ENCODE data around the gene RAPSN.

RAPSN gene
- 0.75 reads per million for total RNA-seq

DNA sequence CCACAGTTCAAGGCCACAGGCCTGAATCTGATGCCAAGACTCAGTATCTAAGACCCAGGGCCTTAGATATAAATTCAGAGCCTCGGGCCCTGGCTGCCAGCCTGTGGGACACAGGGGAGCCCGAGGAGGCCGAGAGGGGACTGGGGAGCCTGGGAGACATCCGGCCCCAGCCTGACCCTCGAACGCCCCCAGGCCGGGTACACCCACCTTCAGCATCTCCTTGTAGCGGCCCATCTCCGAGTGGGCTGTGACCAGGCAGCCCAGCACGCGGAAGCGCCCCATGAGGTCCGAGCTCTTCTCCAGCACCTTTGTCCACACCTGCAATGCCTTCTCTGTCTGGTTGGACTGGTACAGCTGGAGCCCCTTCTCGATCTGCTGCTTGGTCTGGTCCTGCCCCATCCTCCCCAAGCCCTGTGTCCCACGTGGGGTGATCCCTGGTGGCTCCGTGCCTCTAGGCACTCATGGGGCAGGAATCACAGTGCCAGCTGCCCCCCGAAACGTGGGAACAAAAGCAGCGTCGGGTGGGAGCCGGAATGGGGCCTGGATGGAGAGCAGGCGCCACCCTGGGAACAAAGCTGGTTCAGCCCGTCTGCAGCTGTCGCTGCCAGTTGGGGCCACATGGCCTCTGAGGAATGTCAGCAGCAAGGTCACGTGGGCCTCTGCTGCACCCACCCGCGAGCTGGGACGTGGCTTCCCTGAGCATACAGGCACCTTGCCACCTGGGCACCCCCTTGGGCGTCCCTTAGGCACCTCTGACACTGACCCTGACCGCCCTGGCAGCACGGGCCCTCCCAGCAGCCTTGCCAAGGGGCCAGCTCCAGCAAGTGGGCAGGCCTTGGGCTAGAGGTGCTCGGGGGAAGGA is at the start of gene RAPSN:
TSS of gene RAPSN (minus strand) at position 571 of the 862 bp plus-strand sequence. CDS start at position 399, 172 bp downstream.
- no peak for DNase-seq

DNA sequence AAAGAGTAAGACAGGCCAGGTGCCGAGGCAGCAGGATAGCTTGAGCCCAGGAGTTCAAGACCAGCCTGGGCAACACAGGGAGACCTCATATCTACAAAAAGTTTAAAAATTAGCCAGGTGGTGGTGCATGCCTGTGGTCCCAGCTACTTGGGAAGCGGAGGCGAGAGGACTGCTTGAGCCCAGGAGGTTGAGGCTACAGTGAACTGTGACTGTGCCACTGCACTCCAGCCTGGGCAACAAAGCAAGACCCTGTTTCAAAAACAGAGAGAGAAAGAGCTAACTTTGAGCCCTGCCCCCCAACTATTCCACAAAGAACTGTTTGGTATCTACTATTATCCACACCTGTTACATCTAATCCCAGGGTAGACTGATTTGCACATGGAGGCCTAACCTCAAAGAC is 49.2 kb upstream of the RAPSN start:
- DNase-seq, result no peak

DNA sequence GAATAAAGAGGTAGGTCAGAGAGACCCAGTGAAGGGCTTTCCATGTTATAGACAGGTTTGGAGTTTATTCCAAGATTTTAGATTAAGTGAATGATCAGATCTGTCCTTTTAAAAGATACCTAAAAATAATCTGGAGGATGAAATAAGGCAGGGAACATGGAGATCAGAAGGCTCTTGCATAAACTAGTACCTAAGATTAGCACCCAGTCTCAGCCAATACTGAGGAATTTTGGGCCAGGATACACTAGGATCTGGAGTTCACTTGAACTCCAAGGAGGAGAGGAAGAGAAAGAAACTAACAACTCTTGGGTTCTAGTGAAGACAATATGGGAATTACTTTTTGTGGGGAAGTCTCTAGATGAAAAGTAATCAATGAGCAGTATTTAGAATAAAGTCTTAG is 47.9 kb upstream of the RAPSN start:
- no peak for DNase-seq

DNA sequence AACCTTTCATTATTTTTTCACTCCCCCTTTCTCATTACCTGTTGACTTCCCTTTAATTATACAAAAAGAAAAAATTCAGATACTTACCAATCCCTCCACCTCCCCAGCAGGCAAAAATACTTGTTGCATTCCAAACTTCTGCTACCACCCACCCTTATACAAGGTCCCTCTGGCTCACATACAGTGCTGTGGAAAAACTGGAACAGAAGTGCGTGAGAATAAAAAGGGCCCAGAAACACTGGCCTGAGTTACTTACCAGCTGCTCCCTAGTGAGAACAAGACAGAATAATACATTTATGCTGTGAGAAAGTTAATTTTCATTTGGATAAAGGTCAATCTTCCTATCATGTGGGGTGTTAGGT is 46.9 kb upstream of the RAPSN start:
- no peak for DNase-seq

DNA sequence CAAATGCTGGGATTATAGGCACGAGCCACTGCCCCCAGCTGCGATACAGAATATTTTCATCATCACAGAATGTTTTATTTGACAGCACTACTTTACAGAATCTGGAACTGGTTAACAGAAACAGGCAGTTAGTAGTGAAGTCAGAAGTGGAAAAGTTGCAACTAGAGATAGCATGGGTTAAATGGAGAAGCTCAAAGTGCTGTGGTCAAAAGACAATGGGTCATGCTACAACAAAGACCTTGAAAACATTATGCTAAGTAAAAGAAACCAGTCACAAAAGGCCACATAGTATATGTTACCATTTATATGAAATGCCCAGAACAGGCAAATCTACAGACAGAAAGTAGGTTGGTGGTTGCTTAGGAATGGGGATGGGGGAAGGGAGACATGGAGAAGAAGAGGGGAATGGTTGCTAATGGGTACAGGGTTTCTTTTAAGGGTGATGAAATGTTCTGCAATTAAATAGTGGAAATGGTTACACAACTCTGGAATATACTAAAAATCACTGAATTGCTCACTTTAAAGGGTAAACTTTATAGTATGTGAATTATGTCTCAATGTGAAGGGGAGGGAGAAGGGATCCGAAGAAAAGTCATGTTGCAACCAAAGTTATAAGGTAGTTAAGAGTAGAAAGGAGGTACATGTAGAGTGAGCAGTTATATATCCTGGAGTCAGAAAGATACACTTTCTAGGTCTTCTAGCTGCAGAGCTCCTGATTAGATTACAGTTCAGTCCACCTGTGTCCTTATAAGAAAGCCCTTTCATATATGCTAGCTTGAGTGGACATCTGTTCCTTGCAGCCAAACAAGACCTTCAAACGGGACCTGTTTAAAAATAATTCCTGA is 46.3 kb upstream of the RAPSN start:
- DNase-seq, result no peak

DNA sequence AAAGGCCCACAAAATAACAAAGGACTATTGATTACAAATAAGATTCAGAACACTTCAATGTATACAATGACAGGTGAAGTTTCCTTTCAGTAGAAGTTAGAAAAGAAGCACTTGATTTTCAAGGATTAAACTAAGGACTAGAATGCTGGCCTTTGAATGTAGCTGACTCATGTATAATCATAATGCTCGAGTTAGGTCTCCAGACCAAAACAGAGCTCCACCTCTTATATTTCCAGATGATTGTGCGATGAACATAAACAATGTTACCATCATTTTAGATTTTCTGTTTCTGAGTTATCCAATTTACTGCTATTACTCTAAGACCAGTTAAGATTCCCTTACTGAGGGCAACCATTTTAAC is 40.4 kb upstream of the RAPSN start:
- no peak for DNase-seq

DNA sequence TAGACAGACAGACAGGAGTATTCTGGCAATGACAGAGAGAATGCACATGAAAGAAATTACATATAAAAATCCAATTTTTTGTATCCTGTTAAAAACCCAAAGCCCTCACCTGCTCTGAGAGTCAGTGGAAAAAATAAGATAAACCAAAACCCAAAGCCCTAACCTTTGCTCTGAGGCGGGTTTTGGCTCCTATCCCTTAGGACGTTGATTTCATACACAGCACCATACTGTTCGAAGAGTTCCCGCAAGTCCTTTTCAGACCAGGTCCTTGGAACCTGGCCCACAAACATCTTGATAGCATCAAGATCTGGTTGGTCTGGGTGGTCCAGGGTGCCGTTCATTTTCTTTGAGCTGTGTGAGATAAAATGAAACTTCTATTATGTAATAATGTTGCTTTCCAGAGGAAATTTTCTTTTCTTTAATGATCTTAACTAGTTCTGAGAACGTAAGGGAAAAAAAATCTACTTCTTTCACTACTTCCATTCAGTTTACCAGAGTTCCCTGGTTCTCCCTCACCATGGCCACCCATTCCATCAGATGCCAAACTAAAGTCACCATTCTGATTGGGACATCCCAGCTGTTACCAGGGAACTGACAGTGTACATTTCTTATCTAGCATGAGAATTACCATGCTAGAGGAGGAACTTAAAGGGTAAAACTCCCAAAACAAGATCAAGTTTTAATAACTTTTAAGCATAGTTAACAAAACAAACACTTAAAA is 39.9 kb upstream of the RAPSN start:
- DNase-seq, result no peak

DNA sequence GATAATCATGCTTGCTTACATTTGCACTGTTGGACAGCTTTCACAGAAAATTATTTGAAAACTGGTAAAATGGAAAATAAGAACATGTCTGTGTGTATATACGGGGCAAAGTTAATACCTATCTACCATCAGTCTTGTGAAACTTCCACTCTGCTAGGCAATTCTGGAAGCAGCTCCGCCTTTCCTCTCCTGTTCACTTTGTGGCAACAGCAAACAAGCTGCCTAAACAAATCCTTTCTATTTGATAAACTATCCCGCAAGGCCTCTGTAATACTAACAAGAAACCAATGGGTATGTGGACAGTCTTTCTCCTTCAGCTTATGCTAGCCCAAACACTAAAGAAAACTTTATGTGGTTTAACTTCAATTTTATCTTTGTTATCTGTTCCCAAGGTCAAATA is 39.2 kb upstream of the RAPSN start:
- no peak for DNase-seq

DNA sequence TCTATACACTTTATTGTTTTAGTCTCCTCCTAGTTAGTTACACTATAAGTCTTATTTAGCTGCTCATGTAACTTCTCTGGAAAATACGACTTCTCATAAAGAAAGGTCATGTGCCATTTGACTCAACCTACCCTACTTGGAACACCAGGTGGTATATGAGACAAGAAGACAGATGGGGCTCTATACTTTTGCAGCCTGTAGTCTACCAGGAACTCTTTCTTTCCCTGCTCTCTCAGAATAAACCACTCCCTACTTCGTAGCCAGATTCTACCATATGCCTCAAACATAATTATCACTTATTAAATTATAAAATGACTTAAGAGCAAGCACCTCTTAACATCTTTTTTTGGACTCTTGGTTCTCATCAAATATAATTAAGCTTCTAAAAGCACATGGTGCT is 38.5 kb upstream of the RAPSN start:
- no peak for DNase-seq

DNA sequence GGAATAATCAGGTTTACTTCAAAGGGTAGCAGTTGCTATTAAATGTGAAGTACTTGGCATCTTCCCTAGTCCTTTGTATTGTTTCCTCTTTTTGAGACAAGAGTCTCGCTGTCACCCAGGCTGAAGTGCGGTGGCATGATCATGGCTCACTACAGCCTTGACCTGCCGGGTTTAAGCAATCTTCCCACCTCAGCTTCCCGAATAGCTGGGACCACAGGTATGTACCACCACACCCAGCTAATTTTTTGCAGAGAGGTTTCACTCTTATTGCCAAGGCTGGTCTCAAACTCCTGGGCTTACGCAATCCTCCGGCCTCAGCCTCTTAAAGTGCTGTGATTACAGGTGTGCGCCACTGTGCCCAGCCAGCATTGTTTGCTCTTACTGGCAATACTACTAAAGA is 36.2 kb upstream of the RAPSN start:
- DNase-seq, result no peak

DNA sequence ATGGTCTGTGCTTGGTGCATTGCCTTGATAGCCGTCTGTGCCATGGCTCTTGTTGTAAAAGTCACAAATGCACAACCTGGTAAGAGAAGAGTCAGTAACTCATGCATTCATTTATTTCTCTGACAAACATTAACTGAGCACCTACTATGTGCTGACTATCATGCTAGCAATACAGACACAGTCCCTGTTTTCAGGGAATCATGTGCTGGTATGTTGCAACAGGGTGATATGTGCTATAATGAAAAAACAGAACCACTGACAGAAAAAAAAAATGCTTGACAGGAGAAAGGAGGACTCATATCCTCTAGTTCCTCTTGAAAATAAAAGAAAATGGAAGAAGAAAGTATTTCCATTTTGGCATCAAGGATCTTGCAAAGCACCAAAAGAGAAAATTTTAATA is 34.5 kb upstream of the RAPSN start:
- DNase-seq, result no peak

DNA sequence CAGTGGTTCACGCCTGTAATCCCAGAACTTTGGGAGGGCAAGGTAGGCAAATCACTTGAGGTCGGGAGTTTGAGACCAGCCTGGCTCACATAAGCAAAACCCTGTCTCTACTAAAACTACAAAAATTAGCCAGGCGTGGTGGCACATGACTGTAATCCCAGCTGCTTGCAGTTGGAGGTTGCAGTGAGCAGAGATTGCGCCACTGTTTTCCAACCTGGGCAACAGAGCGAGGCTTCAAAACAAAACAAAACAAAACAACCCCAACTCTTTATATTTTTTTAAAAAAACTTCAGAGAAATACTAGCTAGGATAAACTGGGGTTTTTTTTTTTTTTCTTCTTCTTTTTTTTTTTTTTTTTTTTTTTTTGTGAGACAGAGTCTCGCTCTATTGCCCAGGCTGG is 31.8 kb upstream of the RAPSN start:
- DNase-seq, result no peak

DNA sequence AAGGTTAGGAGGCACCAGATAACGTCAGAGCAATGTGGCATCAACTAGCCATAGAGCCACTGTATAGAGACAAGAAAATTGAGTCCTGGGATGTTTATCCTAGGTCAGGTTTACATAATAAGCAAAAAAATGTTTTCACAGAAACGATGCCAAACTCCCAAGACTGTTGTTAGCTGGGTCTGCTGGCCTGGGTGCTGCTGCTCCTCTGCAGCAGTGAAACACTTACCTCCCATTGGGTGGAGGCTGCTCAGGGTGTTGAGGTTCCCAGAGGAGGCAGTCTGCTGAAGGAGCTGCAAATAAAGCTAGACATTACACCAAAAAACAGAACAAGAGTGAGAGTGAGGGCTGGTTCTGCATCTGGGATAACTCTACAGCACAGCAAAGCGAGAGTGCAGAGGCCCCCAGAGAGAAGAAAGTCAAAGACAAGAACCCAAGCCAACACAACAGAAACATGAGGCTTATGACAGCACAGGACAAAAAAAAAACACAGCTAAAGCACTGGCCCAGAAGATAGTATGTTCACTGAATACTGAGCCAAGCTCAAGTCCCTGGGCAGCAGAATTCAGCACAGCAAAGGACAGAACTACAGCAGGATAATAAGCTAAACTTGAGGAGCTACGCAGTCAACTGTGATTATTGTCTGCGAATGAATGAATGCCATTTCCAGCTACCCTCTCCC is 29.9 kb upstream of the RAPSN start:
- DNase-seq, result no peak

DNA sequence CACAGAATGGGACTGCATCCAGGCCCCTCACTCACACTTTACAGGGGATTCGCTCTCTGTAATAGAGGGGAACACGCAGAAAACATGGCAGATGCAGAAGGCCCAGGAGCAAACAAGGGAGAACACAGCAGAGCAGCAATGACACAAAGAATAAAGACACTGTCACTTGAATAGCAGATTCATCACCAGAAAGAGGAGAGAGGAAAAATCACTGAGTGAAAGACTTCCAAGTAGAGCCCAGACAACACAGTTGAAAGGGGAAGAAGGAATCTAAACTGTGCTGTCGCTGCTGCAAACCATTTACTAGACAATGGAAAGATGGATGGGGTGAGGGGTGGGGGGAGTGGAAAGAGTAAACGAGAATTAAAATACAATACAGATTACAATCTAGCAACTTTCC is 28.8 kb upstream of the RAPSN start:
- DNase-seq, result no peak

DNA sequence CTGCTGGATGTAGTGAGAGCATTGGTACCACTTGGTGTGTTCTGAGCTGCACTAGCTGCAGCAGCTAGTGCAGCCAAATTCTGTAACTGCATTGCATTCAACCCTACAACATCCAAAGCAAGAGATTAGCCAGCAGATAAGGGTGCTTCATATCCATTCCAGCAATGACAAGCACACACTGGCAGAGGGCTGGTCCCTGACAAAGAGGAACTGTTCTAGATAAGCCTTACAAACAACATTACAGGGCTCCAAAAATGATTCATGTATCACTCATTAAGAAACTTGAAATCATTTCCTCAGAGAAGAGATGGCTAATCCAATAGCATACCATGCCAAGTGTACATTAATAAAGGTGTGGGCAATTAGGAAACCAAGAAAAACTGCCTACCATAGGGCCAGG is 28.4 kb upstream of the RAPSN start:
- DNase-seq, result no peak

DNA sequence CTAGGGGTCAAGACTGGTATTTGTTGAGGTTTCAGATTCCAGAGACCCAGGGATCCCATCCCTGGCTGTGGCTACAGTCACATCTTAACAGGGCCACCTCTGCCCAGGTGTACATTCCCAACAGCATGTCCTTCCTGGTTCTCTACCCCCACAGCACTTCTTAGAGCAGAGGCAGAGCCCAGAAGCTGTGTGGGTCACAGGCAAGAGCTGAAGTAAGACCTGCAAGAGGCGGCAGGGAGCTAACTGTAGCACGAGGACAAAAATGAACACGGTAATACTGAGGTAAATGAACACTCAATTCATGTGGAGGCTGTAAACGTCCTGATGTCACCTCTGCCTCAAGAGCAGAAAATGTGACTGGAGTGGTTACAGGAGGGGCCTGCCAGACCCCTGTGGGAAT is 21.7 kb upstream of the RAPSN start:
- DNase-seq, result no peak

DNA sequence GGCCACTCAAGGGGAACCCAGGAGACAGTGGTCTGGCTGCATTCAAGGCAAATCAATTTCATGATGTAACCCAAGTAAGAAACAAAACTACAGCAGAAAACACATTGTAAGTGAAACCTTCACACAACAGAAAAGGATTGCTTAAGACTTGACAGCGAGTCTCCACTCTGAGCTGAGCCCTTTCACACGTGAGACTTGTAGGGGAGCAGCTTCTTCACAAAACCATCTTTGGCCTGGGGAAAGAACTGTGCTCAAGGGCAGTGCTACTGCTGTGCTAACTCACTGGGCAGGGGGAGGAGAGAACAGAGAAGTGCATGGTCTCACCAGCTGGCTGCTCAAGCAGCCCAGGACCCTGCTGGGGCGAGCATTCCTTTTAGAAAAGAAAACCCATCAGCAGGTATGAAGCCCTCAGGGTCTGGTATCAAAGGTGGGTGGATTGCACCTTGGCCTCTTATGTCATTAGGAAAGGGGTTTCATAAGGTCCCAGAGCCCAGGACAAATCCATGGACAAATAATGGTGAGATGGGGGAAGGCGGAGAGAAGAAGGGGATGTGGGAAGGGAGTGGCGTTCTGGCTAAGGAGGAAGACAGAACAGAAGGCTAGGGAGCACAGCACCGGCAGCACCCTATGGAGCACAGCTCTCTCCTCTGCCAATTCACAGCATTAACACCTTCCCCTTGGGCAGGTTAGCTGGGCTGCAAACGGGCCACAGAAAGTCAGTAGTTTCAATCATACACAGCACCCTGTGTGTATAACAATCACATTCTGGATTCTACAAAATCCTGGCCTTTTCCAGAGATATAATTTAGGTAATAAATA is 20.6 kb upstream of the RAPSN start:
- no peak for DNase-seq

DNA sequence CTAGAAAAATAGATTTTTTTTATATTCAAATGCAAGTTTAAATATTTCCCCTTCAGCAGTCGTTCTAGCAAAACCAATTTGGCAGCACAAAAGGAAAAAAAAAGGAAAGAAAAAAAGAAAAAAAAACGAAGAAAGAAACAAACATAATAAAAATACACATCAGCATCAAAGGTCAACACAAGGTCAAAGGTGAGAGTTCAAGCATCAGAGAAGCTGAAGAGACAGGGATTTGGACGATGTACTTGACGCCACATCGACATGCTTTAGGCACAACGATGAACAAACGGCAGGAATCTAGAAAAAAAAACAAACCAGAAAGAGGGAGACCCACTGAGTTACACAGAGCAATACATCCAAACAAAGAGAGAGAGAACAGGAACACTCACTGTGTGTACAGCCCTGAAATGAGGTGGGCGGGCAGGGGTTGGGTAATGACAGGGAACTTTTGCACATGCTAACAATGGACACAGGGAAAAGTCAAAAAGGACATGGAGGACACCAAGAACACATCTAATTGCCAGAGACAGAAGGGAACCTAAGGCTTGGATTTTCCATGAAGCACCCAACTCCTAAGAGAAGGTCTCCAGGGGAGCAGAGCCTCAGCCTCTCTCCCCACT is 19.8 kb upstream of the RAPSN start:
- no peak for DNase-seq

DNA sequence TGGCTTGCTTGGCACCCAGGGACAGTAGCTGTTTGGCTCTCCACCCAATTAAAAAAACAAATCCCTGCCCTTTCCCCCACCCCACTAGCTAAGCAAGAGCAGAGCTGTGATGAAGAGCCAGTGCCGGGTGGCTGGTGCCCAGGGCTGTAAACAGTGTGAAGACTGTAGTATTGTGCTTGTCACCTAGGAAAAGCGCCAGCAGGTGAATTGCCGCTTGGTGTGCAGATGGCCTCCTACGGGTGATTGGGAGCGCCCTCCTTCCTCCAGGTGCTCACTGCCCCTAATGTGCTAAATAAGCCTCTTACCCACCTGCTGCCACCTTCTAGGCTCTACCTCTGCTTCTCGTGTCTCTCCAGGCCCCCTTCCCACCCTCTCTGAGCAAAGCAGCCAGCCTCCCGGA is 18.4 kb upstream of the RAPSN start:
- no peak for DNase-seq

DNA sequence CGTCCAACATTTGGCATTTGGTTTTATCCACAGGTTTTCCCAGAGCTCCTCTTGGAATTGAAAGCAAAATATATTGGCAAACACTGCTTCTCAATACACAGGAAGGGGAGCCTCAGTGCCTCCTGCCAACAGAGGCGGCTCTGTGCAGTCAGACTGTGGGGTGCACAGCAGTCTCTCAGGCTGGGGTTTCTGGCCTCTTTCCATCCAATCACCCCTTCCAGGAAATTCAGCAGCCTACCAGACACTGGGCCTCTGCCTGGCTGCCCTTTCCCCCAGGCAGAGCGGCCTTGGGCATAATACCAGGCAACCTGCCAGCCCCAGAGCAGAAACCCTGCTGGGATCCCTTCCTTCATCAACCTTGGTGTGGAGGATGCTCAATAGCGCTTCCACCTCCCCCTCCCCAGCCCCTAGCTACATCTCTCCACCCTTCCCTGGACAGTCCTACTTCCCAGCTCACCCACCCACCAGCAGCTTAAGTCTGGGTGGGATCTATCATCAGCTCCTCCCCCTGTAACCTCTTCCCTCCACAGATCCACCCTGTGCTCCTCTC is 17.8 kb upstream of the RAPSN start:
- no peak for DNase-seq

DNA sequence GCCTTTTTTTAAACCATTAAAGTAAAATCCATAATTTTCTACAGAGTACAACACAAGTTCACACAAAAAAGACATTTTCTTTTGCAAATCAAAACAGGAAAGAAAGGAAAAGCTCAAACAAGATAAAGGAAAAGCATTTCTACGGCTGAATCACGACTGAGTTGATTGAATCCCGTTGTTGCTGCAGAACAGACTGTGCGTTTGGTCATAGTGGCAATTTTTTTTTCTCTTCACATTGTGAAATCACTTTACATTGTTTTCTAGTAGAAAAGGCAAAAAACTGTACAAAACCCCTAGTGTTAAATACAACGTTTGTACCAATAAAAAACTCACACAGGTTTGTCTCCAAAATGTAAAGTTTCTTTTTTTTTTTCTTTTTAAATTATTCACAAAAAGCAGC is 17.3 kb upstream of the RAPSN start:
- DNase-seq, result no peak
